Stimulated activated CD8-positive, alpha-beta memory T cell treated with anti-CD3 and anti-CD28 coated beads, Interleukin-15, amount 100 ng/mL, for 24 hours (primary cell): ENCODE results near the gene CBX5.
"Not testable (repeated sequence)": the region's sequence is repeated elsewhere in the genome, so short reads cannot be mapped to it uniquely, and the experiment has no call there.

Experiments
- DNase-seq: peaks from one replicate; pipeline ENCODE4 v3.0.0-alpha.2; 2020; ENCODE audit warnings: low read depth

Gene CBX5

DNA sequence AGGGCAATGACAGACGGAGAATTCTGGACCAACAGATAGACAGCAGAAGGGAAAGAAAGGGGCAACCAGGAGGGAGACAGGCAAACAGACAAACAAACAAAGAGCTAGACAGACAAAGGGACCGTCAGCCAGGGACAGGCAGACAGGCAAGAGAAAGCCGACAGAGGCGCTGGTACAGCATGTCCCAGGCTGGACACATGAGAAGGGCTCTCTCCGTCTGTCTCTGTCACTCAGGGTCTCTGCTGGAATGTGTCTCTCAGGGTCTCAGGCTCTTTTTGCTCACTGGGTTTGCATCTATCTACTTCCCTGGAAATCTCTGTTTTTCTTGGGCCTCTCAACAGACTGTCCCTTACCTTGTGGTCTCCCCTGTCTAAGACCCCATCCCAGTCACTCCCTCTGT is 82.9 kb downstream of the CBX5 start:
- no peak for DNase-seq

DNA sequence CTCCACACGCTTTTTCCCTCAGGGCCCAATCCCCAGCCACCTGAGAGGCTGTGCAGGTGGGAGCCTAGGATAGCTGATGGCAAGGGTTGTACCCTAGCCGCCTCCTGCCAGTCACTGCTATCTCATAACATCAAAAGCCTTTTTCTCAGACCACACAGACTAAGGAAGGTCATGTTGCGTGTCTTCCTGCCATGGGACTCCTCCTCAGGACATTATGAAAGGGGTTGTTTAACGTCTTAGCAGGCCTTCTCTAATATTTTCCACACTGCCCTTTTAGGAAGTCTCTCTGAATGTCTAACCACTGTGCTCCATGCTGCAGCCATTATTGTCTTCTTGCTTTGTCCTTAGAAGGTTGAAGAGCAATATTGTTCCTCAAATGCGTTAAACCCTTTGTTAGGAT is 83.5 kb downstream of the CBX5 start:
- no peak for DNase-seq

DNA sequence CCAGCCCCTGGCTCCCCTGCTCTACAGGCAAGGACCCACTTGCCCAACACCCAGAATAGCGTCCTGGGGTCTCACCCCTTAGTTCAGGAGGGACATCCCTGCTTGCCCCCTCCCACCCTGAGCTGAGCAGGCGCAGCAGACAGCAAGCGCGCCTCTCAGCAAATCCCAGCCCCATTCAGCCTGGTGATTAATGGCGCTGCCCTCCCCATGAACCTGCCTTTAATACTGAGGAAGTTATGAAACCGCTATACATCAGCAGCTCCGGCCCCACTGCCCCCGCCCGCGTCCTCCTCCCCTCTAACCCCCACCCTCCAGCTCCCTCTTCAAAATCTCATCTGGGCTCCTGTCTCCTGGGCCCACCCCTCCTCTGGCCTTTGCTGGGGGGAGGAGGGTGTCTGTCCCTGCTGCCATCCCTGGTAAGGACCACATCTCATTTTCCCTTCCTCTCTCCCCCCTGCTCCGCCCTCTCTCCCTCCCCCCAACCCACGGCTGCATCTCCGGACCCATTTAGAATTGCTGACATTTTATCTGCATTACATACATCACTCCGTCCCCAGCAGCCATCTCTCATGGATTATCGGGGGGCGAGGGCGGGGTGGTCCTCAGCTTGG is 84.1 kb downstream of the CBX5 start:
- no peak for DNase-seq

DNA sequence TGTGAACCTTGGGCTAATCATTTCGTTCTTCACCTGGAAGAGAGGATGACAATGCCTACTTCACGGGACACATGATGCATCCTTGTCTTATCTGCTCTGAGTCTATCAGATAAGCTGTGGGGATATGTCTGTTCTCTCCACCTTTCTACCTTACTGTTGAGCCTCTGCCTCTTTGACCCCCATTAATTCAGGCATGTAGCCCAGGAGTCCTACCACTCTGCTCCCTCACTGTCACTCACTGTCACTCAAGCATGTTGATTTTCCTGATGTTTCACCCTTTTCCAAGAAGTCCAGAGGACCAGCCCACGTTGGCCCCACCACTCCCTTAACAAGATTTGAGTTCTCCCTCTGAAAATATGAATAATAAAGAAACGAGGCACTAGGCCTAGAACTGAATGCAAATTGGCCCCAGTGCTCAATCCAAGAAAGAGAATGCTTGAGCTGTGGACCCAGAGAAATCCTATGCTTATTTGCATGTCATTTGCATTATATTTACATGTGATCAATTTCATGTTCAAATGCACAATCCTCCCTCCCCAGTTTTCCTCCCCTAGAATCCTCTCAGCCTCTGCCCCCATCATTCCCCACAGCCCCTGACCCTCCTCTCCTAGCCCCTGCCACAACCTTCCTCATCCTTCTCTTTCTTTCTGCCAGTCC is 84.7 kb downstream of the CBX5 start:
- no peak for DNase-seq

DNA sequence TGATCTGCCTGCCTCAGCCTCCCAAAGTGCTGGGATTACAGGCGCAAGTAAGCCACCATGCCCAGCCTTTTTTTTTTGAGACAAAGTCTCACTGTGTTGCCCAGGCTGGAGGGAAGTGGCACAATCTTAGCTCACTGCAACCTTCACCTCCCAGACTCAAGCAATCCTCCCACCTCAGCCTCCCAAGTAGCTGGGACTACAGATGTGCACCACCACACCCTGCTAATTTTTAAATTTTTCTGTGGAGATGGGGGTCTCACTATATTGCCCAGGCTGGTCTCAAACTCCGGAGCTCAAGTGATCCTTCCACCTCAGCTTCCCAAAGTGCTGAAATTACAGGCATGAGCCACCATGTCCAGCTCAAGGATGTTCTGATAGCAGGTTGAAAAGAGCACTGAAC is 85.3 kb downstream of the CBX5 start:
- not testable (repeated sequence) for DNase-seq

DNA sequence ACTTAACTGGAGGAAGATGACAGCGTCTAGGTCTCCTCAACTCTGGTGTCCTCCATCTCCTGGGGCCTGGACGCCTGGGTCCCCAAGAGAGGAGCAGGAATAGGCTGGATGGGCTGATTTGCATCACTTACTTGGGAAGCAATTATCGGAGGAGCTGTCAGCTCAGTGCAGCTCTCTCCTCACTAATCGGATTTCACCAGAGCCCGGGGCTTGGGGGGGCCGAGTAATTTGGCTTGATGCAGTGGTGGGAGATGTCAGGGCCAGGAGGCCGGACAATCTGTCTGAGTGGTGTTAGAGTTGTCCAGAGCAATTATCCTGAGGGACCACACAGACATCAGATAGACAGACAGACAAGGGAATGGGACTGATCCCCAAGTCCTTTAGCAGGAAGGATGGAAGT is 86.5 kb downstream of the CBX5 start:
- no peak for DNase-seq

DNA sequence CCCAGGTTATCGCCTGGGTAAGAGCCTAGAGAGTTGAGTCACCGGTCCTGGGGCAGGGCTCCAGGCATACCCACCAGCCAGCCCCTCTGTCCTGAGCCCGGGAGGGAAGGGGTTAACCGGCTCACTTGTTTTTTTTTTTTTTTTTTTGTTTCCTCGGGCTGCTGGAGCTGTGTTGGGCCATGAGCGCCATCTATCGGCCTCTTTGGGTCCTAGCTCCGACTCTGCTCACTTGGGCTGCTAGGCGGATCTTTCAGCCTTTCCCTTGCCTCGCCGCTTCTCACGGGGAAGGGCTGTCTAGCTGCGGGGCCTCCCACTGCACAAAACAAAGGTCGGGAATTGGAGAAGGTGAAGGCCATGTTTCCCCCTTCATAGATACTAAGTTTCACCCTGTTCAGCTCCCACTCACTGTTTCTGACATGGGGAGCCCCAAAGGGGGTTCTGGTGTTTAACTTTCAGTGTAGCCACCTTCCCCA is 88.3 kb downstream of the CBX5 start:
- peak; percentile 38 for DNase-seq

DNA sequence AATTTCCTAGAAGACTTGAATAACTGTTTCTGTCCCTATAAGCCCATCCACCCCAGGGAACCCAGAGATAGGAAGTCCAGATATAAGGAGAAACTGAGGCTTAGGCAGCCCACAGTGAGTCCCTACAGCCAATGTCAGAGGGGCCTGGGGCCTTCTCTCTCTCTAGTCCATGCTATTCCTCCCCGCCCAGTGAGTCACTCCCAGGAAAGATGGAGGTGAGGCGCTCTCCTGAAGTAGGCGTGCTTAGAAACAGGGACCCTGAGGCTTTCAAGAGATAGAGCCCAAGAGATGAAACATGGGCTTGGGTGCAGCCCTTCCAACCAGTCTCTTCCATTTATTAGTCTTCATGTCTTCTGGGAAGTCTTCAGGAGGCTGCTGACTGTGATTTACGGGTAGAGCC is 88.8 kb downstream of the CBX5 start:
- no peak for DNase-seq

DNA sequence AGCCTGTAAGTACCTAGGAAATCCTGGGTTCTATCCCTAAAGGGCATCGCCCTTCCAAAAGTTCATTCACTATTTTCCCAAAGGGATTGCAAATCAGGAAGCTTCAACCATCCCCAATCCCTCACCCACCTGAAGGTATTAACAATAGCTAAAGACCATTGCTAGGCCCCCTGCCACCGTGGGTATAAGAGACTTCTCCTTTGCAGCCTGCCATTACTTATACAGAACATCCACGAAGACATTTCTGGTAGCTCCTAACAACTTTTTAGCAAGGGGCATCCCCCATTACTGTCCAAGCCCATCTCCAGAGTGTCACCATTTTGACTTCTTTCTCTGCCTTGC is 90.8 kb downstream of the CBX5 start:
- no peak for DNase-seq

DNA sequence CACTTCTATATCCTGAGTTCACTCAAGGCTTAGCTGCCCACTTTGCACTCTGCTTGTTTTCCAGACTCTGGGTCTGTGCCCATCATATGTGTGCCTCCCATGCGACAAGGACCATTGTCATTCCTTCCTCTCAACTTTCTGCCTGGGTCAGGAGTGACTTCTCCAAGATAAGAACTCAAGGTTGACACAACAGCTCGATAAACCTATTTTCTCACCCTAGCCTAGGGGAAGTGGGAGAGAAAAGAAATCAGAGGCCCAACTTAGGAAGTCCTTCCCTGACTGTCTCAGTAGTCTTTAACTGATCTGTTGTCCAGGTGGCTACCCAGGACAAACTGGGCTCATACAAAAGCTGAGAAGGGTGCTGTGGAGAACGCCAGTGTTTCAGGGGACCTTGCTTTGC is 92.8 kb downstream of the CBX5 start:
- no peak for DNase-seq

DNA sequence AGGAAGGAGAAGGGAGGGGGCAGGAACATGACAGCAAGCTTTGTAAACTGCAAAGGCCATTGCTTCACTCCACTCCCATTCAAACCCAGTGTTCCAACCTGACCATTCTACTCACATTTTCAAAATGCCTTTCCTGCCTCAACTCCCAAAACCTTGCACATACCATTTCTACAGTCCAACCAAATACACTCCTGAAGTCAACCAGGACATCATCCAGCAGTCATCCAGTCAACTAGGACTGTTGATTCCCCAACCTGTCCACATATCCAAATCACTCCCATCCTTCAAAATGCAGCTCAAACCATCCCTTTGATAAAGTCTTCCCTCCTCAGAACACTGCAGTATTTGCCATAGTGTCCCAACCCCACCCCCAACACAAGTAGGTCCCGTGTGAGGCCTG is 94.0 kb downstream of the CBX5 start:
- no peak for DNase-seq

DNA sequence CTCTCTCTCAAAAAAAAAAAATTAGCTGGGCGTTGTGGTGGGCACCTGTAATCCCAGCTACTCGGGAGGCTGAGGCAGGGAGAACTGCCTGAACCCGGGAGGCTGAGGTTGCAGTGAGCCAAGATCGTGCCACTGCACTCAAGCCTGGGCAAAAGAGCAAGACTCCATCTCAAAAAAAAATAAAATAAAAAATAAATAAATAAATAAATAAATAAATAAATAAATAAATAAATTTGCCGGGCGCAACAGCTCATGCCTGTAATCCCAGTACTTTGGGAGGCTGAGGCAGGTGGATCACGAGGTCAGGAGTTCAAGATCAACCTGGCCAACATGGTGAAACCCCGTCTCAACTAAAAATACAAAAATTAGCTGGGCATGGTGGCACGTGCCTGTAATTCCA is 94.6 kb downstream of the CBX5 start:
- DNase-seq: not testable (repeated sequence)

DNA sequence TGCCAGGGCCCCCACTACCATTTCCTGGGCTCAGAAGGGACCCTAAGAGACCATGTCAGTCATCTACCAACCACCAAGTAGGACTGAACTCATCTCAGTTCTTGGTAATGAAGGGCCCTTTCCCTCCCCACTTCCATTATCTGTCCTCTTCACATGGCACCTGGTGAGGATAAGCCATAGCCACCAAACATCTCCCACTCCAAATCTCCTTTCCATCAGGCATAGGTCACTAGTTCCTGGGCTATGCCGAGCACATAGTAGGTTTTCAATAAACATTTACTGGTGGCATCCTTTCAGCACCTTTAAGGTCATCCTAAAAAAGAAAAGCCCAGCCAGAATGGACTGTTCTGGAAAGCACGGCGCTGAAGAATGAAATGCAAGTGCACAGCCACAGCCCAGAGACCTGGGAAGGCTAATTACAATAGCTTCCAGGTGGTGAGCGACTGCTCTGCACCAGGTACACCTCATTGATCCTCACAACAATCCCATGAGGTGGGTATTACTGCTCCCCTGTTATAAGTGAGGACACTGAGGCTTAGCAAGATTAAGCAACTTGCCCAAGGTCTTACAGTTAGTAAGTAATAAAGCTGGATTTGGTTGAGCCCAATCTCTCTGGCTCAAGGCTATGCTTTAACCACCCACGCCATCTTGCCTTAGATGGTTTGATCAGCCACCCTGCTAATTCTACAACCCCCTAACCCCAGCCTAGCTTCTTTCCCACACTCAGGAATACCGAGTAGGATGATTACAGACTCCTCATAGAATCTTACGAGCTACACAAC is 95.7 kb downstream of the CBX5 start:
- no peak for DNase-seq

DNA sequence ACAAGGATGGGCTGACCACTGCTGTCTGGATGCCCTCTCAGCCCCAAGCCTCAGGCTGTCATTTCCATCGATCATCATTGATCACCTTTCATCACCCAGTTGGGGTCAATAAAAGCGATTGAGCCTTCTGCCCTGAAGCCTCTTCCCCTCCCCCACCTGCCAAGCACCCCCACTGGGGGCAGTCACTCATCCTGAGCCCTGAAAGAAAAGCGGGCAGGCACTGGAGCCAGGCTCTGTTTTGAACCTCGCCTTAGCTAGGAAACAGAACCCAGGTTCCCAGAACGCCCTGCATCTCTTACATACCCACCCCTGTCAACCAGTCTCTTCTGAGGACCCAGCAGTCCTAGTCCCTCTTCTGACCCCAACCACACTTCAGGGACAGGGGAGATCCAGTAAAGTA is 96.9 kb downstream of the CBX5 start:
- no peak for DNase-seq

DNA sequence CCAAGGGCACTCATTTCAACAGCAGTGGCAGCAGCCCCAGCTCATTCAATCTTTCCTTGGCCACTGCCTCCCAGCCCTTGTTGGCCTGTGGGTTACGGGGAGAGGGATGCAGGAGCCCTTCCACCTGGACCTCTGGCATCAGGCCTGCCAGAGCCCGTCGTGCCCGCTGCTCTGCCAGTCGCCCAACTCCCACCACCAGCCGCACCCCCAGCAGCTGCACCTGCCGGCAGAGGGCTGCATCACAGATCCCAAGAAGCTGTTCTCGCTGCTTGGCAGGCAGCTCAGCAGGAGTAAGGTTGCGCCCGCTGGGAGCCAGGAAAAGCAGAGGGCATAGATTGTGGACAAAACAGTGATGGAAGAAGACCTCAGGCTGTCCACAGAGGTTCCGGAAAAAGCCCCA is 97.8 kb downstream of the CBX5 start:
- DNase-seq: no peak
